Bronchial epithelial cell (primary cell): Measurements from ENCODE around the gene SNX27. TPM values are rescaled to one million over a fixed set of nuclear protein-coding genes. Genes with fewer than 3 reads are reported as not detected.

Experiments
- DNase-seq: peaks from one replicate; pipeline ENCODE4 v3.0.0-alpha.2; 2010; ENCODE audit warnings: low read depth
- FAIRE-seq: peaks from 2 replicates; lab custom pipeline; 2011; peaks lifted over from hg19 to GRCh38; lab: Jason Lieb, UNC
- H3K27me3 ChIP-seq: 2 replicates; pipeline ENCODE4 v1.5.1; 2011; ENCODE audit warnings: low read length; ENCODE audit not compliant: control insufficient read depth, insufficient read depth
- H3K36me3 ChIP-seq: 2 replicates; pipeline ENCODE4 v1.5.1; 2011; ENCODE audit warnings: low read length; ENCODE audit not compliant: control insufficient read depth, insufficient read depth
- H3K4me3 ChIP-seq: 2 replicates; pipeline ENCODE4 v1.5.1; 2011; ENCODE audit warnings: mild to moderate bottlenecking, low read depth, low read length, control low read depth
- CTCF ChIP-seq: IDR thresholded peaks from 2 replicates; pipeline ENCODE4 v1.5.1; 2011; ENCODE audit warnings: mild to moderate bottlenecking, moderate library complexity, low read length, control low read depth, inconsistent platforms; ENCODE audit not compliant: insufficient read depth, severe bottlenecking
- total RNA-seq: library from RNA; depleted of rRNA; stranded (reverse); fragments of >200 nt; gene quantifications from 2 replicates; pipeline ENCODE4 v1.2.1, GENCODE V29; 2014

Gene SNX27
- total RNA-seq, 1 donor from 2014 or later, result 20.0 TPM

- no peak for TF ChIP-seq CTCF
- Histone ChIP-seq H3K4me3 (no peak overlapping the region), H3K27me3 (no peaks in the 10 kb centered on the region), H3K36me3 (no peaks in the 10 kb centered on the region)
- FAIRE-seq (no peak), DNase-seq (no peak)
These were observed 8.4 kb downstream of the SNX27 start for GRCh38 chr1:151620286-151620685.

GRCh38 chr1:151621351-151621750 is 9.5 kb downstream of the SNX27 start:
- no peaks in the 10 kb centered on the region for H3K36me3 ChIP-seq
- TF ChIP-seq CTCF, result no peak
- no peak for DNase-seq
- no peak overlapping the region for H3K4me3 ChIP-seq
- no peak for FAIRE-seq
- H3K27me3 ChIP-seq, result no peaks in the 10 kb centered on the region

- Histone ChIP-seq H3K27me3 (no peaks in the 10 kb centered on the region), H3K4me3 (no peak overlapping the region), H3K36me3 (peaks cover 1% of the 10 kb centered on the region)
- no peak for TF ChIP-seq CTCF
- FAIRE-seq (no peak), DNase-seq (no peak)
These were observed 12.9 kb downstream of the SNX27 start for GRCh38 chr1:151624783-151625182.

- FAIRE-seq (no peak), DNase-seq (no peak)
- H3K4me3 ChIP-seq, result no peak overlapping the region
- no peaks in the 10 kb centered on the region for H3K27me3 ChIP-seq
- H3K36me3 ChIP-seq, result peaks cover 1% of the 10 kb centered on the region
- TF ChIP-seq CTCF, result no peak
These were observed 15.0 kb downstream of the SNX27 start for GRCh38 chr1:151626740-151627334.

GRCh38 chr1:151629278-151629677 is 17.4 kb downstream of the SNX27 start:
- H3K27me3 ChIP-seq, result no peaks in the 10 kb centered on the region
- peaks cover 1% of the 10 kb centered on the region for H3K36me3 ChIP-seq
- no peak overlapping the region for H3K4me3 ChIP-seq
- TF ChIP-seq CTCF, result no peak
- FAIRE-seq (no peak), DNase-seq (no peak)
